Esophagus (tissue), 2 donors: ENCODE measurements around the gene IL20. TPM values are rescaled to one million over a fixed set of nuclear protein-coding genes. Genes with fewer than 3 reads are reported as not detected.
"Not testable (repeated sequence)": the region's sequence is repeated elsewhere in the genome, so short reads cannot be mapped to it uniquely, and the experiment has no call there.

Source experiments
- H3K27ac ChIP-seq, 2 donors: one replicate each; pipeline ENCODE4 v1.5.1; 2013; ENCODE audit warnings: low read depth in 2 of 2, mild to moderate bottlenecking in 2 of 2, inconsistent platforms in 1 of 2, low read length in 1 of 2, moderate library complexity in 1 of 2
- H3K27me3 ChIP-seq, 2 donors: one replicate each; pipeline ENCODE4 v1.6.1; 2013; ENCODE audit warnings: low read length in 2 of 2, control low read depth in 1 of 2, mild to moderate bottlenecking in 1 of 2; ENCODE audit not compliant: insufficient read depth in 2 of 2, control insufficient read depth in 1 of 2
- H3K36me3 ChIP-seq, 2 donors: one replicate each; pipeline ENCODE4 v1.6.1; 2013; ENCODE audit warnings: low read length in 1 of 2; ENCODE audit not compliant: control insufficient read depth in 2 of 2, insufficient read depth in 2 of 2
- H3K4me1 ChIP-seq, 2 donors: one replicate each; pipeline ENCODE4 v1.6.1; 2013; ENCODE audit warnings: low read length in 1 of 2; ENCODE audit not compliant: control insufficient read depth in 2 of 2, insufficient read depth in 2 of 2
- H3K4me3 ChIP-seq, 2 donors: one replicate each; pipeline ENCODE4 v1.5.1; 2013; ENCODE audit warnings: low read length in 2 of 2, mild to moderate bottlenecking in 2 of 2, low read depth in 1 of 2, moderate library complexity in 1 of 2
- H3K9me3 ChIP-seq, 2 donors: one replicate each; pipeline ENCODE4 v1.6.1; 2013; ENCODE audit warnings: mild to moderate bottlenecking in 2 of 2, low read depth in 1 of 2, low read length in 1 of 2, moderate library complexity in 1 of 2; ENCODE audit not compliant: control insufficient read depth in 2 of 2, insufficient read depth in 1 of 2
- WGBS, 2 donors: extraction: QIAGEN DNeasy Blood & Tissue Kit; methylation state at CpG; one replicate each; pipeline ENCODE4 v1.1.7; 2013; 5-methylcytosine and 5-hydroxymethylcytosine counted together
- polyA plus RNA-seq, 2 donors: library from polyadenylated mRNA; stranded (reverse); fragments of 200-250 nt; gene quantifications; one replicate each; pipeline ENCODE4 v1.2.3, GENCODE V29; 2013
- donor health status: healthy with polysubstance abuse.
- donor health status: Bipolar disorder and iron deficiency.

IL20 gene
- polyA plus RNA-seq, 2 donors, result 0.05 TPM; not detected in 1

GRCh38 chr1:206853696-206854095, 11.7 kb upstream of the IL20 start:
- H3K9me3 ChIP-seq, H3K4me1 ChIP-seq, H3K36me3 ChIP-seq, H3K27ac ChIP-seq, H3K4me3 ChIP-seq, H3K27me3 ChIP-seq: not testable (repeated sequence)

- 77 to 84% methylated on average over 3 of the region's 3 CpGs for WGBS, 2 donors
- Histone ChIP-seq H3K4me1 (peaks cover 0 to 3% of the 10 kb centered on the region in 2 donors), H3K9me3 (peaks cover 0 to 2% of the 10 kb centered on the region in 2 donors), H3K4me3 (no peak overlapping the region), H3K27me3 (no peaks in the 10 kb centered on the region), H3K27ac (no peak overlapping the region), H3K36me3 (no peaks in the 10 kb centered on the region)
Measured at GRCh38 chr1:206854401-206855129, 10.9 kb upstream of the IL20 start.

GRCh38 chr1:206855859-206856258, 9.6 kb upstream of the IL20 start:
- no peak overlapping the region for H3K4me3 ChIP-seq
- peaks cover 0 to 3% of the 10 kb centered on the region in 2 donors for H3K4me1 ChIP-seq
- 85 to 95% methylated on average over 2 of the region's 2 CpGs for WGBS, 2 donors
- no peaks in the 10 kb centered on the region for H3K27me3 ChIP-seq
- H3K36me3 ChIP-seq, result no peaks in the 10 kb centered on the region
- no peak overlapping the region for H3K27ac ChIP-seq
- peaks cover 0 to 2% of the 10 kb centered on the region in 2 donors for H3K9me3 ChIP-seq

- Histone ChIP-seq H3K4me1 (peaks cover 0 to 3% of the 10 kb centered on the region in 2 donors), H3K27ac (no peak overlapping the region), H3K27me3 (no peaks in the 10 kb centered on the region), H3K4me3 (no peak overlapping the region), H3K9me3 (peaks cover 0 to 2% of the 10 kb centered on the region in 2 donors), H3K36me3 (no peaks in the 10 kb centered on the region)
- 90 to 93% methylated on average over 5 of the region's 5 CpGs for WGBS, 2 donors
Measured at GRCh38 chr1:206856674-206857464, 8.6 kb upstream of the IL20 start.

GRCh38 chr1:206859082-206859521, 6.3 kb upstream of the IL20 start:
- no peak overlapping the region for H3K4me3 ChIP-seq
- peak overlapping the region; percentile 5 to 75 for H3K27ac ChIP-seq
- H3K36me3 ChIP-seq, result no peaks in the 10 kb centered on the region
- WGBS, 2 donors, result 58 to 68% methylated on average over 5 of the region's 5 CpGs
- H3K9me3 ChIP-seq, result peaks cover 0 to 2% of the 10 kb centered on the region in 2 donors
- no peaks in the 10 kb centered on the region for H3K27me3 ChIP-seq
- H3K4me1 ChIP-seq, result peaks cover 0 to 3% of the 10 kb centered on the region in 2 donors

- 83 to 88% methylated on average over 4 of the region's 4 CpGs for WGBS, 2 donors
- Histone ChIP-seq H3K4me1 (peaks cover 0 to 3% of the 10 kb centered on the region in 2 donors), H3K27me3 (no peaks in the 10 kb centered on the region), H3K9me3 (peaks cover 0 to 2% of the 10 kb centered on the region in 2 donors), H3K36me3 (no peaks in the 10 kb centered on the region), H3K27ac (no peak overlapping the region), H3K4me3 (no peak overlapping the region)
Measured at GRCh38 chr1:206860165-206860564, 5.3 kb upstream of the IL20 start.

GRCh38 chr1:206863266-206863665, 2.2 kb upstream of the IL20 start:
- Histone ChIP-seq H3K36me3 (no peaks in the 10 kb centered on the region), H3K9me3 (peaks cover 0 to 2% of the 10 kb centered on the region in 2 donors), H3K4me3 (no peak overlapping the region), H3K27ac (no peak overlapping the region), H3K27me3 (no peaks in the 10 kb centered on the region), H3K4me1 (peaks cover 0 to 3% of the 10 kb centered on the region in 2 donors)
- 26 to 40% methylated on average over 1 of the region's 1 CpG for WGBS, 2 donors

GRCh38 chr1:206866062-206866461, 639 bp downstream of the IL20 start:
- H3K27ac ChIP-seq, result no peak overlapping the region
- H3K4me1 ChIP-seq, result no peaks in the 10 kb centered on the region
- no peaks in the 10 kb centered on the region for H3K9me3 ChIP-seq
- WGBS, 2 donors, result 49 to 52% methylated on average over 2 of the region's 2 CpGs
- H3K27me3 ChIP-seq, result no peaks in the 10 kb centered on the region
- H3K36me3 ChIP-seq, result no peaks in the 10 kb centered on the region
- H3K4me3 ChIP-seq, result no peak overlapping the region

- H3K9me3 ChIP-seq, result no peaks in the 10 kb centered on the region
- H3K27ac ChIP-seq, result no peak overlapping the region
- no peaks in the 10 kb centered on the region for H3K27me3 ChIP-seq
- no peaks in the 10 kb centered on the region for H3K4me1 ChIP-seq
- no peak overlapping the region for H3K4me3 ChIP-seq
- H3K36me3 ChIP-seq, result no peaks in the 10 kb centered on the region
- WGBS, 2 donors, result 50 to 53% methylated on average over 1 of the region's 1 CpG
Measured at GRCh38 chr1:206867239-206867638, 1.8 kb downstream of the IL20 start.
